Brain microvascular endothelial cell (primary cell): ENCODE results near the gene MAOB.

Experiments used
- DNase-seq: peaks from one replicate; pipeline ENCODE4 v3.0.0-alpha.2; 2020
- H3K27ac ChIP-seq: fragments of 250-450 bp; sonication (Bioruptor Pico); 2 replicates; pipeline ENCODE4 v1.5.1; 2020; ENCODE audit warnings: mild to moderate bottlenecking, moderate library complexity
- H3K27me3 ChIP-seq: fragments of 250-450 bp; sonication (Bioruptor Pico); replicated peaks from 2 replicates; pipeline ENCODE4 v1.5.1; 2020; ENCODE audit warnings: mild to moderate bottlenecking
- H3K36me3 ChIP-seq: fragments of 250-450 bp; sonication (Bioruptor Pico); replicated peaks from 2 replicates; pipeline ENCODE4 v1.5.1; 2020; ENCODE audit warnings: mild to moderate bottlenecking
- H3K4me3 ChIP-seq: 2 replicates; pipeline ENCODE4 v1.5.1; 2011; ENCODE audit warnings: low read depth, mild to moderate bottlenecking, control low read depth, low read length, moderate library complexity
- CTCF ChIP-seq: IDR thresholded peaks from 2 replicates; pipeline ENCODE4 v1.5.1; 2011; ENCODE audit warnings: low read depth, mild to moderate bottlenecking, moderate library complexity, low read length, control low read depth, inconsistent platforms; ENCODE audit errors: missing control alignments
- in situ Hi-C: cut with HindIII; loops from 2 replicates; pipeline ENCODE4 v1.10.0; 2017; ENCODE audit warnings: low sequenced_read_pairs, low pct_ligation_motif_present

MAOB gene

DNA sequence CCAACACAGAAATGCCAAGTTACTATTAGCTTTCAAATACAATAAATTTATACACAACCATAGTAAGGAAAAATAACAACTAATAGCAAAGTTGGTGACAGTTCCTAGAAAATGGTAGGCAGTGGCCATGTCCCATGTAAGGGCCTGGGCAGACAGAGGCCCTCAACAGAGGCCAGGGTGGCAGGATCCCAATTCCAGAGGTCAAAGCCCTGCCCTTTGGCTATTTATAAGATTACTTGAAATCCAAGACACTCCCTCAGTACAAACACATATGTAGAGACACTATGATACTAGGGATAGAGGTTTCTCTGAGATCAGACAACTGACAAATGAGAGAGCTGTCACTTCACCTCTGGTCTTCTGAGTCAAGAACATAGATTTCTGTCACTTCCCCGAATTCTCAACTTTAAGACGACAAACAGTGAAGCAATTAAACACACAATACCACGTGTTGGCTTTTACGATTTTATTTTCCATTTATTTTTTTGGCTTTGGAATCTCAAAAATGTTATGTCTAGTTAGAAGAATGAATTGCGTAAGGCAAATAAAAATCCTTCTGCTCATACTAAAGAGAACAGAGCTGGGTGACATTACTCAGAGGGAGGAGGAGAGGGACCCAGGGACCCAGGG is 16.3 kb upstream of the MAOB start:
- Histone ChIP-seq H3K27me3 (no peaks in the 10 kb centered on the region), H3K36me3 (no peaks in the 10 kb centered on the region), H3K27ac (no peak overlapping the region), H3K4me3 (no peak overlapping the region)
- DNase-seq, result no peak
- in situ Hi-C loops, result no loop called here
- TF ChIP-seq CTCF, result no peak

DNA sequence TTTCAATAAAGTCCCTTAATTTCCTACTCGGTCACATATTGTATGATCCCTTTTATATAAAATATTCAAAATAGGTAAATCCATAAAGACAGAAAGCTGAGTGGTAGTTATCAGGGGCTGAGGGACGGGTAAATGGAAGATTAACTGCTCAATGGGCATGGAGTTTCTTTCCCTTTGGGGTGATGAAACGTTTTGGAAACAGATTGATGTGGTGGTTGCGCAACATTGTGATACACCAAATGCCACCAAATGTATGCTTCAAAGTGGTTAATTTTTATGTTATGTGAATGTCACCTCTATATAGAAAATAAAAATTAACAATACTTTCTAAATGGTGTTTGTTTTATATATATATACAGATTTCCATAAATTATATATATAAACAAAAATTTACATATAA is 15.0 kb upstream of the MAOB start:
- H3K4me3 ChIP-seq, result no peak overlapping the region
- no peaks in the 10 kb centered on the region for H3K36me3 ChIP-seq
- TF ChIP-seq CTCF, result no peak
- in situ Hi-C loops, result no loop called here
- H3K27me3 ChIP-seq, result no peaks in the 10 kb centered on the region
- no peak overlapping the region for H3K27ac ChIP-seq
- DNase-seq, result no peak

DNA sequence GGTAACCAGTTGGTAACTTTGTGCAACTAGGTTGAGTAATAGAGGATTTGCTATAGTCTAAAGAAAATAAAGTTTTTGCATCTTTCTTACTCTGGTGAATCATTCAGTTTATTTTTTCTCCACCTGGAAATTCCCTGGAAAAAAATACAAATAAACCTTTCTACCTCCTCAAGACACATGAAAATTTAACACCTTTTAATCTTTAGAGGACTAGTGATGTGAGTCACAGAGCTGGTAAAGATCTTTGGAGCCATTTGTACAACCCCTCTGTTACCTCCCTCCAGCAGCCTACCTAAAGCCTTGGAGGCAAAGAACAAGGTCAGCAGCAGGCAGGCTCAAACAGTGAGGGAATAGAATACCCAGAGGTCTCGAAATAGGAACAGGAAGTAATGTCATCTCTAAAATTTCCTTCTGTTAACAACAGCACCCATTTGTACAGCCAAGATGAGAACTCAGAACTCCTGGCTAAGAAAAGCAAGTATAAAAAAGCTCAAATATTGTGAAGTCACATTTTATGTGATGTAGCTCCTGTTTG is 10.2 kb upstream of the MAOB start:
- Histone ChIP-seq H3K27me3 (no peaks in the 10 kb centered on the region), H3K4me3 (no peak overlapping the region), H3K27ac (no peak overlapping the region), H3K36me3 (no peaks in the 10 kb centered on the region)
- in situ Hi-C loops, result no loop called here
- TF ChIP-seq CTCF, result no peak
- no peak for DNase-seq

- Histone ChIP-seq H3K36me3 (no peaks in the 10 kb centered on the region), H3K27me3 (no peaks in the 10 kb centered on the region), H3K27ac (no peak overlapping the region), H3K4me3 (no peak overlapping the region)
- TF ChIP-seq CTCF, result no peak
- in situ Hi-C loops, result no loop called here
- no peak for DNase-seq
Observed at GRCh38 chrX:43885617-43886016, 3.4 kb upstream of the MAOB start.

DNA sequence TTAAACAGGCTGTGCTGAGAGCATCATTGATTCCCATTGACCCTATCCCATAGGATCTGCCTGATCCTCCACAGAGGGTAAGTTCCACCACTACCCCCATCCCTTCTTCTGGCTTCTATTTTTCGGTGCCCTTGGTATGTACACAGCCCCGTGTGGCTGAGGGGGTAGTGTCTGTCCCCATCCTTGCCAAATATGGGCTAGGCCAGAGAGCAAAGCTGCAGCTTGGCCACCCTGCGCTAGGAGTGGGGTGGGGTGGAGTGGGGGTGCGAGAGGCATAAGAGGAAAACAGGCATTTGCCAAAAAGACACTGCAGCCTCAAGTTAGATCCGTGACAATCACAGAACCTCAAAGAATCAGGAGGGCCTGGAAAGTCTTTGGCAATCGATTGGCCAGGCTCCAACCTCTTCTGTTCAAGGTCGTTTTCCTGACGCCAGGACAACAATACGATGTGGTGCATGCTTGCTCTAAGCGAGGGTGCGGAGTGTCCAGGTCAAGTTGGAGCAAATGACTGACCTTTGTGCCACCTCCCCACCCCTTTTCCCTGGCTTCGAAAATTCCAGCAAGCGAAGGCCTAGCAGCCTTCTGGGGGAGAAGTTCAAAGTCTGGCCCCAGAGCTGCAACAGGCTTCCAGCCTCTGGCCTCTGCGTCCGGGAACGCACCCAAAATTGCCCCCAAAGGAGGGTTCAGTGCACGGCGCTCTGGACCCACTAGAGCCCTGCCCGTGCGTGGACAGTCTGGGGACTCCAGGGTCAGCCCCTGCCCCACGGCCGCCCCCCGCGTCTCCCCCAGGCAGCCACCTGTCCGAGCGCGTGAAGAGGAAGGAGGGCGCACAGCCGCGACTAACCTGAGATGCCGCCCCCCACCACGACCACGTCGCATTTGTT is 598 bp downstream of the MAOB start:
- no peak for TF ChIP-seq CTCF
- in situ Hi-C loops, result no loop called here
- Histone ChIP-seq H3K27me3 (no peaks in the 10 kb centered on the region), H3K27ac (no peak overlapping the region), H3K4me3 (peak overlapping the region; percentile 42), H3K36me3 (no peaks in the 10 kb centered on the region)
- DNase-seq, result no peak
